VCaP (cell line): Measurements from ENCODE around the gene PGS1.

Source experiments
- H3K27ac ChIP-seq: fragments of 450-650 bp; 2 replicates; pipeline ENCODE4 v1.5.1; 2017
- TF ChIP-seq, protein P1 (sequence below): fragments of 450-650 bp; conservative IDR thresholded peaks from 2 replicates; pipeline ENCODE4 v1.5.1; 2017; ENCODE audit warnings: mild to moderate bottlenecking, moderate library complexity

Gene PGS1

DNA sequence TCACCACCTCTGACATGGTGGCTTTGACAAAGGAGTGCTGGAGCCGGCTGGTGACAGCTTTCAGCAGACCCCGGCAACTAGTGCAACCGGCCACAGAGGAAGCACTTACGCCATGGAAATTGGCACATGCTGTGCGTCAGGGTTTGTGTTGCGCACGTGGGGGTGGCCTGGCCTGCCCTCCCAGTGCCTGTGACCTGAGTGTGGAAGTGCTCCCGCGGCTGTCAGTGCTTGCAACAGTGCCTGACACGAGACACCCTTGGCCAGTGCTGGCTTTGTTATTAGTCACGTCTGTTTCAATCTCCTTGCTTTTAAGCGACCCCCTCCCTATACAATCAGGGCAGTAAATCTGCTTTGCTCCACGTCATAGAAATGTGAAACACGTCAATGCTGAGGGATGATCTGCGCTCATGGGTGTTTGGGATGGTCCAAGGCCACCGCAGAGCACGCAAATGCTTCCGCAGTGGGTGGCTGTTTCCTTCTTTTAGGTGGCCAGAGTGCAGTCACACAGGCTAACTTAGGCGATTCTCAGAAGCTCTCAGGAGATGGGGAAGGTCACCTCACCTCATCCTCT, 64.3 kb downstream of the PGS1 start:
- TF ChIP-seq, protein P1, sequence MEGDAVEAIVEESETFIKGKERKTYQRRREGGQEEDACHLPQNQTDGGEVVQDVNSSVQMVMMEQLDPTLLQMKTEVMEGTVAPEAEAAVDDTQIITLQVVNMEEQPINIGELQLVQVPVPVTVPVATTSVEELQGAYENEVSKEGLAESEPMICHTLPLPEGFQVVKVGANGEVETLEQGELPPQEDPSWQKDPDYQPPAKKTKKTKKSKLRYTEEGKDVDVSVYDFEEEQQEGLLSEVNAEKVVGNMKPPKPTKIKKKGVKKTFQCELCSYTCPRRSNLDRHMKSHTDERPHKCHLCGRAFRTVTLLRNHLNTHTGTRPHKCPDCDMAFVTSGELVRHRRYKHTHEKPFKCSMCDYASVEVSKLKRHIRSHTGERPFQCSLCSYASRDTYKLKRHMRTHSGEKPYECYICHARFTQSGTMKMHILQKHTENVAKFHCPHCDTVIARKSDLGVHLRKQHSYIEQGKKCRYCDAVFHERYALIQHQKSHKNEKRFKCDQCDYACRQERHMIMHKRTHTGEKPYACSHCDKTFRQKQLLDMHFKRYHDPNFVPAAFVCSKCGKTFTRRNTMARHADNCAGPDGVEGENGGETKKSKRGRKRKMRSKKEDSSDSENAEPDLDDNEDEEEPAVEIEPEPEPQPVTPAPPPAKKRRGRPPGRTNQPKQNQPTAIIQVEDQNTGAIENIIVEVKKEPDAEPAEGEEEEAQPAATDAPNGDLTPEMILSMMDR, result no peak
- H3K27ac ChIP-seq, result no peak overlapping the region

DNA sequence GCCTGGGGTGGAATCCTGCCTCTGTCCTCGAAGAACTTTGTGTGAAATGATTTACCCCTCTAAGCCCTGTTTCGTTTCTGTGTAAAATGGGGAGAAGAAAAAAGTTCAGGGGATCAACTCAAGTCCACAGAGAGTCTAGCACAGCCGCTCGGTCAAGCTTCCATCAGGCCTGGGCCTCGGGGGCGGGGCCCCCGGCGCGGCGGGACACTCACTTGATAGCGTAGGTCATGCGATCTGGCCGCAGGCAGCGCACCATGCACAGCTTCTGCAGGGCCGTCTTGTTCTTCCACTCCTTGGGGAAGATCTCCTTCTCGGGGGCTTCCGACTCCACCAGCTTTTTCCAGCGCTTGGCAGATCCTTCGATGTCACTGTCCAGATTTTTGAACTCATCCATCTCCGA, 65.9 kb downstream of the PGS1 start:
- TF ChIP-seq, protein P1, result no peak
- H3K27ac ChIP-seq, result no peak overlapping the region

DNA sequence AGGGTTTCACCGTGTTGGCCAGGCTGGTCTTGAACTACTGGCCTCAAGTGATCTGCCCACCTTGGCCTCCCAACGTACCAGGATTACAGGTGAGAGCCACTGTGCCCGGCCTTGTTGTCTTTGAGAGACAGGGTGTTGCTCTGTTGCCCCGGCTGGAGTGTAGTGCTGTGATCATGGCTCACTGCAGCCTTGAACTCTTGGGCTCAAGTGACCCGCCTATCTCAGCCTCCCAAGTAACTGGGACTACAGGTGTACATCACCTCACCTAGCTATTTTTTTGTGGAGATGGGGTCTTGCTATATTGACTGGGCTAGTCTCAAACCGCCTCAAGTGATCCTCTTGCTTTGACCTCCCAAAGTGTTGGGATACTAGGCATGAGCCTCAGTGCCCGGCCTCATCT, 68.4 kb downstream of the PGS1 start:
- TF ChIP-seq, protein P1, result no peak
- H3K27ac ChIP-seq, result no peak overlapping the region

DNA sequence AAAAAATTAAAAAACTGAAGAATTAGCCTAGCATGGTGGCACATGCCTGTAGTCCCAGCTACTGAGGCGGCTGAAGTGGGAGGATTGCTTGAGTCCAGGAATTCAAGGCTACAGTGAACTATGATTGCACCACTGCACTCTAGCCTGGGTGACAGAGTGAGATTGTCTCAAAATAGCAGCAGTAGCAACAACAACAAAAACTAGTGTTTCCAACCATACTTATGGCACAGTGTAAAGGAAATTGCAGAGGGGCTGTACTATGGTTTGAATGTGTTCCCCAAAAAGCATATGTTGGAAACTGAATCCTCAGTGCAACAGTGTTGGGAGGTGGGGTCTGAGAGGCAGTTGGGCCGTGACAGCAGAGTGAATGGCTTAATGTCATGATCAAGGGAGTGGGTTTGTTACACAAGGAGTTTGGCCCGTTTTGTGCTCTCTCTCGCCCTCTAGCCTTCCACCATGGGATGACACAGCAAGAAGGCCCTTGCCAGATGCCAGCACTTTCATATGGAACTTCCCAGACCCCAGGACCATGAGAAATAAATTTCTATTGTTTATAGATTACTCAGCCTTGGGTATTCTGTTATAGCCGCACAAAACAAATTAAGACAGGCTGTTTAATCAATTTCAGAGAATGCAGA, 70.0 kb downstream of the PGS1 start:
- H3K27ac ChIP-seq, result no peak overlapping the region
- TF ChIP-seq, protein P1, result 0 out of 2 replicates have a peak, but pooled peaks have one; percentile 10

DNA sequence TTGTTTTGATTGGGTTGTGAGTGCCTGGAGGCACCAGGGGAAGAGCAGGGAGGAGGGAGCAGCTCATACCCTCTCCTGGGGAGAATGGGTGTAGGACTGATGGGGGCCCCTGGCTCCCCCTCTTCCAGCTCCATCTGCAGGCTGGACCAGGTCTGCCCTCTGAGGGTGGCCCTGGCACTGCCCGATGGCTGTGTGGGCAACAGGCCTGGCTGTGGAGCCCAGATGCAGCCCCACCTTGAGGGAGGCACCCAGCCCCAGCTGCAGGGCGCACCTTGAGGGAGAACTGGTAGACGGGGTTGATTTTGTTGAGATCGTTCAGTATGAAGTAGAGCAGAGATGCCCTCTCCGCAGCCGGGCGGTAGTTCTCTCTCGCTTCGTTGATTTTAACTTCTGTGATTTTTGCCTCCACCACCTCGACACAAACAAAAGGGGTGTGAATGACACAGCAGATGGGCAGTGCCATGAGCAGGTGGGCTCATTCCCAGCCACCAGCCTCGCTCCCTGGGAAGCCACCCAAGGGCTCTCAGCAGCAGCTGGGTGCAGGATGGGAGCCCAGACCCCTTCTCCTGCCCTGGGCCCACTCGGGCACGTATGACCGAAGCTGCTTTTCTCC, 71.6 kb downstream of the PGS1 start:
- TF ChIP-seq, protein P1, result no peak
- H3K27ac ChIP-seq, result no peak overlapping the region

DNA sequence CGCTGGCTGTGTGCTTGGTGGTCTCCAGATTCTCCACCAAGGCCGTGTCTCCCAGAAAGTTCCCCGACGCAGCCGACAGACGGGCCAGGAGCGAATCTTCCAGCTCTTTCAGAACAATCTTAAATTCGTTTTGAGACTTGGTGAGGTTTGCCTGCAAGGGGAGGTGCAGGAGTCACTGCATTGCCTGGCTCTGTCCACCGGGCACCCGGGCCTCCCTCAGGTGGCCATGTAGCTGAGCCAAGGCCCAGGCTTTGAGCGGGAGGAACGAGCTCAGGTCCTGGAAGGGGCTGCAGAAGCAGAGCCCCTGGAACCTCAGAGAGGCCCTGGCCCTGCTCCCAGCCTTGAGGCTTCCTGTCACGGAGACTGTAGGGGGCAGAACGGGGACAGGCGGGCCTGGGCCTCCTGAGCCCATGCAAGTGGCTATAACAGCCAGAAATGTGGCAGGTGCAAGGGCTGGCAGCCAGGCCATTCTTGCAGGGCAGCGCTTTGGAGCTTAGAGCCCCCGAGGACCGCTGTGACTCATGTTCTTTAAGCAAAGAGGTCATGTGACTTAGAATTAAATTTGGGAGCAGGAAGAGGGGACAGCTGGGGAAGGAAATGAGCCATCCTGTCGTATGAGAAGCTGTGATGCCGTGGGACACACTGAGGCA, 72.4 kb downstream of the PGS1 start:
- TF ChIP-seq, protein P1, result no peak
- H3K27ac ChIP-seq, result no peak overlapping the region

DNA sequence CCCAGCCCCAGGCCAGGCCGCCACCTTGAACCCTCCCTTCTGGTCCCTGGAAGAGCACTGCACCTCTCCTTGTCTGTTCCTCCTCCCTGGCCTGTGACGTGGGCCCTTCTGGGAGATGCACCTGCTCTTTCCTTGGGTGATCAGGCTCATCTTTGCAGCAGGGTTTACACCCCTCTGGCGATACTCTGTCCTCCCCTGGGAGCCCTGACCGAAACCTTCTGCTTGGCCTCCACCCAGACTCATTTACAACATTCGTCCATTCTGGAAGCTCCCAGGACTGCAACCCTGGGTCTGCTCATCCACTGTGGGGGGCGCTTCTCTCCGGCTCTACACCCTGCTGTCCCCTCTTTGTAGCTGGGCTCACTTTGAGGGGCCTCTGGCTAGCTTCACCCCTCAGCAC, 73.3 kb downstream of the PGS1 start:
- no peak overlapping the region for H3K27ac ChIP-seq
- TF ChIP-seq, protein P1, result no peak
